ENCODE measurements around the gene PGBD1. TPM values are rescaled to one million over a fixed set of nuclear protein-coding genes. Genes with fewer than 3 reads are reported as not detected.

Gene PGBD1
- total and polyA plus RNA-seq, 2 of the 13 experiments (the other 11 are each of a cell fraction or from before 2014, with no cell fraction given) = 3.6 to 6.9 TPM

DNA sequence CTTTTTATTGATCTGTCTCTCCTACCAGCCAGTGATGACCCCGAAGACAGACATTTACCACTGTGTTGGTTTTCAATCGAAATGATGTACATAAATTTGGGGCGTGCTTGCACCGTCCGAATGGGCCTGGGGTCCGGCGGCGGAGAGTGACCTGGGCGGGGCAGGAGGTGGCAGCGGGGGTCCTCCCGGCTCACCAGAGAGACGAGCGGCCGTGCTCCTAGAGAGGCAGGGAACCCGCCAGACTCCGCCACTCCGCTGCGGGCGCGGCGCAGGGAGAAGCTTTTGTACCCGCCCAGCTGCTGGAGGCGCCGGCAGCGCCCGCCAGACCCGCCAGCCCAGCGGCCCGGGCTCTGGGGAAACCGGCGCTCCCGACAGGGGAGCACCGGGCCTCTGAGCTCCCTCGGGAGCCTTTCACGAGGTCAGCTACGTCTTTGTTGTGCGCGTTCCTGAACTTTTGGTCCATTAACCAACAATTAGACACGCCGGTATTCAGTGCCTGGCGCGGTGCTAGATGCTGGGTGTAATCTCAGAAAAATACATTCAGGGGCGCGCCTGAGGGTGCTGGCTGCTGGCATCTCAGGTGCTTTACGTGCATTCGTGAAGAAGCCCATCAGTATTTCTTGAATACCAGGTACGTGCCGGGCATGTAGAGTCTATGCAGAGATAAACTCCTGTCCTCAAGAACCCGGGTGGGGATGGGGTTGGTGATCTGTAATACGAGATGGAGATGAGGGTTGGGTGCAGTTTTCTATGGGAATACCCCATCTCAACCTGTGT is at the start of gene PGBD1 (continued):
- TF ChIP-seq ZNF12 (CRISPR knock-in tag; IDR thresholded peaks at IDR 0.05) (no peak), ZNF430 (CRISPR knock-in tag; IDR thresholded peaks at IDR 0.05) (peak; percentile 79; the same call in 1 of the 2 replicates), ZNF383 (CRISPR knock-in tag; IDR thresholded peaks at IDR 0.05; ENCODE audit: borderline replicate concordance) (0 out of 2 replicates have a peak, but pooled peaks have one; percentile 11), KDM4B (CRISPR knock-in tag; IDR thresholded peaks at IDR 0.05) (peak; percentile 49; the same call in 1 of the 2 replicates), ARNT2 (CRISPR knock-in tag; IDR thresholded peaks at IDR 0.05; ENCODE audit: low read depth) (no peak), TP53 (CRISPR knock-in tag; conservative IDR thresholded peaks at IDR 0.05) (no peak), PHF20 (CRISPR knock-in tag; IDR thresholded peaks at IDR 0.05) (peak; percentile 90), ZNF781 (CRISPR knock-in tag; IDR thresholded peaks at IDR 0.05; ENCODE audit: borderline replicate concordance, not compliant biosample characterization) (peak; percentile 92), ZNF34 (CRISPR knock-in tag; IDR thresholded peaks at IDR 0.05; ENCODE audit: borderline replicate concordance) (no peak), ZNF879 (CRISPR knock-in tag; IDR thresholded peaks at IDR 0.05) (no peak), ZNF337 (CRISPR knock-in tag; IDR thresholded peaks at IDR 0.05; ENCODE audit: borderline replicate concordance, low read depth) (0 out of 2 replicates have a peak, but pooled peaks have one; percentile 31), NFE2L2 (IDR thresholded peaks at IDR 0.05; ENCODE audit: low read length) (no peak), EZH2 (conservative IDR thresholded peaks at IDR 0.05; ENCODE audit: low read depth, low read length) (no peak), MXD4 (CRISPR knock-in tag; IDR thresholded peaks at IDR 0.05) (0 out of 2 replicates have a peak, but pooled peaks have one; percentile 26), ZBTB1 (CRISPR knock-in tag; IDR thresholded peaks at IDR 0.05; ENCODE audit: borderline replicate concordance) (no peak), NFRKB (IDR thresholded peaks at IDR 0.05) (no peak), HOXA7 (CRISPR knock-in tag; IDR thresholded peaks at IDR 0.05) (no peak)
- TF ChIP-seq, protein P1, sequence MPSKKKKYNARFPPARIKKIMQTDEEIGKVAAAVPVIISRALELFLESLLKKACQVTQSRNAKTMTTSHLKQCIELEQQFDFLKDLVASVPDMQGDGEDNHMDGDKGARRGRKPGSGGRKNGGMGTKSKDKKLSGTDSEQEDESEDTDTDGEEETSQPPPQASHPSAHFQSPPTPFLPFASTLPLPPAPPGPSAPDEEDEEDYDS (CRISPR knock-in tag; IDR thresholded peaks at IDR 0.05) = peak; percentile 58; the same call in 1 of the 2 replicates
- TF ChIP-seq, protein P2, sequence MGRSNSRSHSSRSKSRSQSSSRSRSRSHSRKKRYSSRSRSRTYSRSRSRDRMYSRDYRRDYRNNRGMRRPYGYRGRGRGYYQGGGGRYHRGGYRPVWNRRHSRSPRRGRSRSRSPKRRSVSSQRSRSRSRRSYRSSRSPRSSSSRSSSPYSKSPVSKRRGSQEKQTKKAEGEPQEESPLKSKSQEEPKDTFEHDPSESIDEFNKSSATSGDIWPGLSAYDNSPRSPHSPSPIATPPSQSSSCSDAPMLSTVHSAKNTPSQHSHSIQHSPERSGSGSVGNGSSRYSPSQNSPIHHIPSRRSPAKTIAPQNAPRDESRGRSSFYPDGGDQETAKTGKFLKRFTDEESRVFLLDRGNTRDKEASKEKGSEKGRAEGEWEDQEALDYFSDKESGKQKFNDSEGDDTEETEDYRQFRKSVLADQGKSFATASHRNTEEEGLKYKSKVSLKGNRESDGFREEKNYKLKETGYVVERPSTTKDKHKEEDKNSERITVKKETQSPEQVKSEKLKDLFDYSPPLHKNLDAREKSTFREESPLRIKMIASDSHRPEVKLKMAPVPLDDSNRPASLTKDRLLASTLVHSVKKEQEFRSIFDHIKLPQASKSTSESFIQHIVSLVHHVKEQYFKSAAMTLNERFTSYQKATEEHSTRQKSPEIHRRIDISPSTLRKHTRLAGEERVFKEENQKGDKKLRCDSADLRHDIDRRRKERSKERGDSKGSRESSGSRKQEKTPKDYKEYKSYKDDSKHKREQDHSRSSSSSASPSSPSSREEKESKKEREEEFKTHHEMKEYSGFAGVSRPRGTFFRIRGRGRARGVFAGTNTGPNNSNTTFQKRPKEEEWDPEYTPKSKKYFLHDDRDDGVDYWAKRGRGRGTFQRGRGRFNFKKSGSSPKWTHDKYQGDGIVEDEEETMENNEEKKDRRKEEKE (IDR thresholded peaks at IDR 0.05) = no peak
- TF ChIP-seq, protein P3, sequence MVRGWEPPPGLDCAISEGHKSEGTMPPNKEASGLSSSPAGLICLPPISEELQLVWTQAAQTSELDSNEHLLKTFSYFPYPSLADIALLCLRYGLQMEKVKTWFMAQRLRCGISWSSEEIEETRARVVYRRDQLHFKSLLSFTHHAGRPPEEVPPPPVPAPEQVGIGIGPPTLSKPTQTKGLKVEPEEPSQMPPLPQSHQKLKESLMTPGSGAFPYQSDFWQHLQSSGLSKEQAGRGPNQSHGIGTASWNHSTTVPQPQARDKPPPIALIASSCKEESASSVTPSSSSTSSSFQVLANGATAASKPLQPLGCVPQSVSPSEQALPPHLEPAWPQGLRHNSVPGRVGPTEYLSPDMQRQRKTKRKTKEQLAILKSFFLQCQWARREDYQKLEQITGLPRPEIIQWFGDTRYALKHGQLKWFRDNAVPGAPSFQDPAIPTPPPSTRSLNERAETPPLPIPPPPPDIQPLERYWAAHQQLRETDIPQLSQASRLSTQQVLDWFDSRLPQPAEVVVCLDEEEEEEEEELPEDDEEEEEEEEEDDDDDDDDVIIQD (CRISPR knock-in tag; IDR thresholded peaks at IDR 0.05; ENCODE audit: low read depth) = no peak
- TF ChIP-seq, protein P4, sequence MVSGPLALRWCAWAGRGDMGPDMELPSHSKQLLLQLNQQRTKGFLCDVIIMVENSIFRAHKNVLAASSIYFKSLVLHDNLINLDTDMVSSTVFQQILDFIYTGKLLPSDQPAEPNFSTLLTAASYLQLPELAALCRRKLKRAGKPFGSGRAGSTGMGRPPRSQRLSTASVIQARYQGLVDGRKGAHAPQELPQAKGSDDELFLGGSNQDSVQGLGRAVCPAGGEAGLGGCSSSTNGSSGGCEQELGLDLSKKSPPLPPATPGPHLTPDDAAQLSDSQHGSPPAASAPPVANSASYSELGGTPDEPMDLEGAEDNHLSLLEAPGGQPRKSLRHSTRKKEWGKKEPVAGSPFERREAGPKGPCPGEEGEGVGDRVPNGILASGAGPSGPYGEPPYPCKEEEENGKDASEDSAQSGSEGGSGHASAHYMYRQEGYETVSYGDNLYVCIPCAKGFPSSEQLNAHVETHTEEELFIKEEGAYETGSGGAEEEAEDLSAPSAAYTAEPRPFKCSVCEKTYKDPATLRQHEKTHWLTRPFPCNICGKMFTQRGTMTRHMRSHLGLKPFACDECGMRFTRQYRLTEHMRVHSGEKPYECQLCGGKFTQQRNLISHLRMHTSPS (CRISPR knock-in tag; IDR thresholded peaks at IDR 0.05; ENCODE audit: low read depth) = no peak
- TF ChIP-seq, protein P5, sequence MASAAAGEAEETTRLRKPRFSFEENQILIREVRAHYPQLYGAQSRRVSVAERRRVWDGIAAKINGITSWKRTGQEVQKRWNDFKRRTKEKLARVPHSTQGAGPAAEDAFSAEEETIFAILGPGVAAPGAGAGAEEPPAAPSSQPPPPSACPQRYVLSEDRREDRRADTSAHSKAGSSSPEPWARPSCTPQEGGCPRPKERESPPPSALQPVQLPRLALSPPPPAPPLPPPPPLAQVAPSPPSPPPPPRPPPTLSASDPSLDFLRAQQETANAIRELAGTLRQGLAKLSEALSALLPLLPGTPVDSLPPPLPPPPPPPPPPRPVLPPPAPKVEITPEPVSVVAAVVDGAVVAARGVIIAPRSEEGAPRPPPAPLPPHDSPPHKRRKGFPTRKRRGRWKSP (CRISPR knock-in tag; IDR thresholded peaks at IDR 0.05) = peak; percentile 95

Data from HepG2 (cell line).